Right lobe of liver (tissue), 4 donors: ENCODE results near the gene PPP1R12A.

Experiments used
- CTCF ChIP-seq, 4 donors: fragments of 200-600 bp in 3 of 4; fragments of 450-650 bp in 1 of 4; IDR thresholded peaks; one replicate each; pipeline versions ENCODE4 v1.5.1 to v1.8.0; 2016 to 2022; ENCODE audit warnings: antibody characterized with exemption in 4 of 4, mild to moderate bottlenecking in 2 of 4
- POLR2A ChIP-seq: fragments of 450-650 bp; IDR thresholded peaks from one replicate; pipeline ENCODE4 v1.6.1; 2017; ENCODE audit warnings: antibody characterized with exemption, mild to moderate bottlenecking
- donor health status: DM: no; HTN: no; CAD: no.
- donor health status: DM: no; HTN: no; CAD: no.
- donor health status: DM: no; HTN: yes; CAD: no.

- TF ChIP-seq POLR2A (no peak), CTCF (IDR thresholded peaks at IDR 0.05) (no peak)
Measured at GRCh38 chr12:79841878-79842265, 93.0 kb downstream of the PPP1R12A start.
